Testis (tissue), 3 donors: ENCODE data around the gene HSF2BP. TPM values are rescaled to one million over a fixed set of nuclear protein-coding genes. Genes with fewer than 3 reads are reported as not detected.
"Not testable (repeated sequence)": the region's sequence is repeated elsewhere in the genome, so short reads cannot be mapped to it uniquely, and the experiment has no call there.

Source experiments
- DNase-seq: peaks from one replicate; pipeline ENCODE4 v3.0.0-alpha.2; 2019
- H3K27ac ChIP-seq, 2 donors: fragments of 200-600 bp; sonication (generic); one replicate each; pipeline ENCODE4 v1.5.1; 2019
- H3K27me3 ChIP-seq: fragments of 200-600 bp; sonication (generic); one replicate; pipeline ENCODE4 v1.5.1; 2019
- H3K36me3 ChIP-seq: fragments of 200-600 bp; sonication (generic); one replicate; pipeline ENCODE4 v1.5.1; 2017; ENCODE audit warnings: low read depth; ENCODE audit errors: missing control alignments
- H3K4me1 ChIP-seq: fragments of 200-600 bp; sonication (generic); one replicate; pipeline ENCODE4 v1.5.1; 2019
- H3K4me3 ChIP-seq, 2 donors: fragments of 200-600 bp; sonication (generic); one replicate each; pipeline ENCODE4 v1.5.1; 2017 to 2019
- H3K9me3 ChIP-seq: fragments of 200-600 bp; sonication (generic); one replicate; pipeline ENCODE4 v1.5.1; 2017
- POLR2A ChIP-seq: fragments of 450-650 bp; IDR thresholded peaks from one replicate; pipeline ENCODE4 v1.6.1; 2017; ENCODE audit warnings: antibody characterized with exemption, mild to moderate bottlenecking, moderate library complexity
- WGBS, 2 donors: methylation state at CpG; one replicate each; pipeline ENCODE4 v1.1.5; 2018; 5-methylcytosine and 5-hydroxymethylcytosine counted together
- intact Hi-C: fragments of 100-400 bp; cut with DNase I; formaldehyde crosslinking; loops from one replicate; pipeline ENCODE4 v1.15.1; 2023; ENCODE audit warnings: low total_unique reads
- polyA plus RNA-seq: library from polyadenylated mRNA; stranded (reverse); fragments of 350-450 nt; fragmentation: Illumina TruSeq; extraction: RNeasy Lipid Tissue Mini Kit (QIAGEN cat#74804); gene quantifications from one replicate; pipeline ENCODE4 v1.2.3, GENCODE V29; 2014; ENCODE audit warnings: low read depth, low replicate concordance; ENCODE audit not compliant: insufficient read depth
- total RNA-seq, 2 donors: library from RNA; depleted of rRNA; stranded (reverse); fragments of >200 nt; gene quantifications; one replicate each; pipeline ENCODE4 v1.2.3, GENCODE V29; 2016
- TF ChIP-seq, protein P1 (sequence below), 3 experiments: fragments of 450-650 bp in 2 of 3; fragments of 200-600 bp in 1 of 3; sonication (generic) in 1 of 3; IDR thresholded peaks; one replicate each; pipeline ENCODE4 v1.5.1; 2016 to 2019; ENCODE audit warnings: antibody characterized with exemption in 3 of 3, mild to moderate bottlenecking in 2 of 3, moderate library complexity in 1 of 3

The HSF2BP gene
- total and polyA plus RNA-seq, 3 donors from 2014 or later, result 28.3 to 46.5 (median 36.3) TPM

DNA sequence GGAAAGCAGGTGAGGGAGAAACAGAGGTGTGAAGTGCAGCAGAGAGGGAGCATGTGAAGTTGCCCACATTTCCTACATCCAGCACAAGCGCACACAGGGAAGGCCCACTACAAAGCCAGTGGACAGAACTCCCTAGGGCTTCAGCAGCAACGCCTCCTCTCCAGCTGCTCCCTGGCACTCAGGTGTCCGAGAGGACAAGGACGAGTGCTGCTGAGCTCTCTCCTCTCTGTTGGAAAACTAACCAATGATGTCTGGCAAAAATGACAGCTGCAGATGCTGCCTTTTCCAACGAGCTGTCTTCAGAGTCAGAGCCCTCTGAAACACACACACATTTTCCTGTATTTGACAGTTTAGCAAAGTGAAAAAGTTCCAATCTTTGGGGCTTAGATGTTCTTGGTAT, 86.8 kb downstream of the HSF2BP start:
- WGBS, 2 donors, result 81 to 91% methylated on average over 5 of the region's 5 CpGs
- Histone ChIP-seq H3K4me1 (no peaks in the 10 kb centered on the region), H3K27me3 (no peaks in the 10 kb centered on the region), H3K9me3 (no peaks in the 10 kb centered on the region), H3K27ac (no peak overlapping the region), H3K36me3 (no peaks in the 10 kb centered on the region), H3K4me3 (no peak overlapping the region)
- DNase-seq, result no peak
- no peak for TF ChIP-seq POLR2A
- TF ChIP-seq, protein P1, sequence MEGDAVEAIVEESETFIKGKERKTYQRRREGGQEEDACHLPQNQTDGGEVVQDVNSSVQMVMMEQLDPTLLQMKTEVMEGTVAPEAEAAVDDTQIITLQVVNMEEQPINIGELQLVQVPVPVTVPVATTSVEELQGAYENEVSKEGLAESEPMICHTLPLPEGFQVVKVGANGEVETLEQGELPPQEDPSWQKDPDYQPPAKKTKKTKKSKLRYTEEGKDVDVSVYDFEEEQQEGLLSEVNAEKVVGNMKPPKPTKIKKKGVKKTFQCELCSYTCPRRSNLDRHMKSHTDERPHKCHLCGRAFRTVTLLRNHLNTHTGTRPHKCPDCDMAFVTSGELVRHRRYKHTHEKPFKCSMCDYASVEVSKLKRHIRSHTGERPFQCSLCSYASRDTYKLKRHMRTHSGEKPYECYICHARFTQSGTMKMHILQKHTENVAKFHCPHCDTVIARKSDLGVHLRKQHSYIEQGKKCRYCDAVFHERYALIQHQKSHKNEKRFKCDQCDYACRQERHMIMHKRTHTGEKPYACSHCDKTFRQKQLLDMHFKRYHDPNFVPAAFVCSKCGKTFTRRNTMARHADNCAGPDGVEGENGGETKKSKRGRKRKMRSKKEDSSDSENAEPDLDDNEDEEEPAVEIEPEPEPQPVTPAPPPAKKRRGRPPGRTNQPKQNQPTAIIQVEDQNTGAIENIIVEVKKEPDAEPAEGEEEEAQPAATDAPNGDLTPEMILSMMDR (IDR thresholded peaks at IDR 0.05), result no peak
- intact Hi-C loops, result no loop called here

DNA sequence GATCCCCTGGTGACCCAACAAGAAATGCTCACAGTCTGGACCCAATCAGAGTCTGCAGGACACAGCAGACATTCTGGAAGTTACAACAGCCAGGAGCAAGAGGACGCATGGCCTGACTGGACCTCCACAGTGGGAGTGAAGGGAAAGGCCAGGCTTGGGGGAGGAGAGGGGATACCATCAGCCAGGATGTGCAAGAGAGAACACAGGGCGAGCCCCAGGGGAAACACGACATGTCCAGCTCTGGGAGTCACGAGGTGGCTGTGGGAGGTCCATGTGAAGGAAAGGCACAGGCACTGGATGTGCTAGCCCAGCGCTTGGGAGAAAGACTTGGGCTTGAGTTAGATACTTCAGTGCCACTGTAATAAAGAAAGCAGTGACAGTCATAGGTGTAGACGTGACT, 87.3 kb downstream of the HSF2BP start:
- intact Hi-C loops, result no loop called here
- no peaks in the 10 kb centered on the region for H3K27me3 ChIP-seq
- H3K27ac ChIP-seq, result no peak overlapping the region
- no peaks in the 10 kb centered on the region for H3K36me3 ChIP-seq
- no peaks in the 10 kb centered on the region for H3K4me1 ChIP-seq
- DNase-seq, result no peak
- TF ChIP-seq, protein P1 (IDR thresholded peaks at IDR 0.05), result no peak
- TF ChIP-seq POLR2A, result no peak
- WGBS, 2 donors, result 72 to 78% methylated on average over 6 of the region's 6 CpGs
- no peak overlapping the region for H3K4me3 ChIP-seq
- no peaks in the 10 kb centered on the region for H3K9me3 ChIP-seq

DNA sequence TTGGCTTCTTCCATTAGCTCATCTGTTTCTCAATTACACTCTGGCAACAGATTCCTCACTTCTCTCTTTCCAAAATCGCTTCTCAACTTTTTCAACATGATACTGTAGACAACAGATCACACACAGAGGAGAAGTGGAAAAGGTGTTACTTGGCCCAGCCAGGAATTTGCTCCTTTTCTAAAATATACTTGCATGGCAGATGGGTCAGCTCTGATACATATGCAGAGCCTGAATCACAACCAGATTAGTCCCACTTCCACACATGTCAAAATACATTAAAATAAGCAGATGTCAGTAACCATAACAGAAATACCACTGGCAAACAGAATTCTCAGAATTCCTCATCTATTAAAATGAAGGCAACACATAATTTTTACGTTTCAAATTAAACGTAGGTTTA, 89.1 kb downstream of the HSF2BP start:
- H3K27ac ChIP-seq, intact Hi-C loops, H3K4me1 ChIP-seq, H3K27me3 ChIP-seq, H3K9me3 ChIP-seq, H3K36me3 ChIP-seq, DNase-seq, H3K4me3 ChIP-seq: not testable (repeated sequence)
- no CpG with 5 or more reads among the region's 3 CpGs for WGBS, 2 donors

DNA sequence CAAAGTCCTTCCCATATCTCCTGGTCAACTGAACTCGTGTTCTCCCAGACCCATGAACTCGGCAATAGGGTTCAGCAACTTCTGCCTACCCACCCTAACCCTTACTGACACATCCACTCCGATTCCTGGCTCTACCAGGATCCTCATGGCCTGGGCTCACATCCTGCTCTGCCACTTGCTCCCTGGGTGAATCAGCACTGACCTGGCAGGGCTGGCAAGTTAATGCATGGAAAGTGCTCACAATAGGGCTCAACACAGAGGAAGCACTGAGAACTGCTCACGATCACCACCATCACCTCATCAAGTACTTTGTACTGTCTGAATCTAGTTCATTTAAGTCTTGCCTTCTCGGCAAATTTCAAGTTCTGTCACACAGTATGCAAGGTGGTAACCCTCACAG, 96.8 kb downstream of the HSF2BP start:
- DNase-seq, H3K4me1 ChIP-seq, H3K27ac ChIP-seq, H3K36me3 ChIP-seq, intact Hi-C loops, H3K9me3 ChIP-seq, H3K4me3 ChIP-seq, H3K27me3 ChIP-seq: not testable (repeated sequence)
- WGBS, 2 donors, result no CpG with 5 or more reads among the region's 5 CpGs

DNA sequence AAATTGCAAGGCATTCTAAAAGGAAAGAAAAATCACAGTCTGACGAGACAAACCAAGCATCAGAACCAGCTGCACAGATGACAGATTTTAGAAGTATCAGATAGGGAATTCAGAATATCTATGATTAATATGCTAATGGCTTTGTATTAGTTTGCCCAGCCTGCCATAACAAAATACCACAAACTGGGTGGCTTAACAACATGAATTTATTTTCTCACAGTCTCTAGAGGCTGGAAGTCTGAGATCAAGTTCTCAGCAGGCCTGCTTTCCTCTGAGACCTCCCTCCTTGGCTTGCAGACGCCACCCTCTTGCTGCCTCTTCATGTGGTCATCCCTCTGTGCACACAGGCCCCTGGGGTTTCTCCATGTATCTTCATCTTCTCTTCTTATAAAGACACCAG, 118.7 kb downstream of the HSF2BP start:
- intact Hi-C loops, H3K4me1 ChIP-seq, H3K4me3 ChIP-seq, H3K27ac ChIP-seq, H3K36me3 ChIP-seq, DNase-seq, H3K9me3 ChIP-seq, H3K27me3 ChIP-seq: not testable (repeated sequence)
- no CpG with 5 or more reads among the region's 2 CpGs for WGBS, 2 donors

DNA sequence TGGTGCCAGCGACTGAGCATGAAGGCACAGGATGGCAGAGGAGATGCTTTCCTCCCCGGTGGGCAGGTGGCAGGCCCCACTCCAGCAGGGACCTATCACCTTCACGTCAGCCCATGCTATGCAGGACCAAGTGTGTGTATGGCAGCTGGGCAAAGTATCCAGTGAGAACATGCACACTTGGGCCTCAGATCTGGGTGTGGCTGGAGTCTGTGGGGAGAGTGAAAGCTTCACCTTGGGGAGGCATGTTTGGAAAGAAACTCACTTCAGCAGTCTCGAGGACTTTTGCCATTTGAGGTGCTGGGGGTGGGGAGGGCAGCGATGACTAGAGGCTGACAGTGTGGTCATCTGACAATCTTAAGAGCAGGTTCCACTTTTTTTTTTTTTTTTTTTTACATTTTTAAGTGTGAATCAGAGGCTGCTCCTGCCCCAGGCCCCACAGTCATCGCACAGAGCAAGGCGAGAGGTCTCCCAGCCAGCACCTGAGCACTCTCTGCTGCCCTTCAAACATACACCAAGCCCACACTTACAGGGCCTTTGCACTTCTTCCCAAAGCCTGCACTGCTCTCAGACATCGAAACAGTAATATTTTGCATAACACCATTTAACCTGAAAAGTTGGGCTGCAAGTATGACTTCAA, 136.7 kb downstream of the HSF2BP start:
- H3K27ac ChIP-seq, H3K36me3 ChIP-seq, H3K4me1 ChIP-seq, H3K27me3 ChIP-seq, H3K9me3 ChIP-seq, DNase-seq, intact Hi-C loops, H3K4me3 ChIP-seq: not testable (repeated sequence)
- WGBS, 2 donors, result no CpG with 5 or more reads among the region's 8 CpGs

DNA sequence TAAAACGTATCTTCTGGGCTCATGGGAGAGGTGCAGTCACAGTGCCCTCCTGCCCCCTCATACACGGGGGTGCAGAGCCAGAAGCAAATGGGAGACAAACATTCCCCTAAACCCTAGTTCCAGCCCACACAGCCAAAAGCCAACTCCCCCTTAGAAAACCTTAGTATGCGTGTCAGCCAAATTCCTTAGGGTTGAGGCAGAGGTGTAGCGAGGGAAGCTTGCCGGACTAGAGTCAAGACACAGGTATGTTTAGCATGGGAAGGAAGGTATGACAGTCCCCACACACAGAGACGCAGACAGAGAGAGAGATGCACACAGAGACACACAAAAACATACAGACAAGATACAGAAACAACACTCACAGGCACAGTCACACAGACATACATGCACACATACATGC, 141.6 kb downstream of the HSF2BP start:
- DNase-seq, H3K36me3 ChIP-seq, intact Hi-C loops, H3K4me1 ChIP-seq, H3K4me3 ChIP-seq, H3K9me3 ChIP-seq, H3K27ac ChIP-seq, H3K27me3 ChIP-seq: not testable (repeated sequence)
- WGBS, 2 donors, result no CpG with 5 or more reads among the region's 6 CpGs

DNA sequence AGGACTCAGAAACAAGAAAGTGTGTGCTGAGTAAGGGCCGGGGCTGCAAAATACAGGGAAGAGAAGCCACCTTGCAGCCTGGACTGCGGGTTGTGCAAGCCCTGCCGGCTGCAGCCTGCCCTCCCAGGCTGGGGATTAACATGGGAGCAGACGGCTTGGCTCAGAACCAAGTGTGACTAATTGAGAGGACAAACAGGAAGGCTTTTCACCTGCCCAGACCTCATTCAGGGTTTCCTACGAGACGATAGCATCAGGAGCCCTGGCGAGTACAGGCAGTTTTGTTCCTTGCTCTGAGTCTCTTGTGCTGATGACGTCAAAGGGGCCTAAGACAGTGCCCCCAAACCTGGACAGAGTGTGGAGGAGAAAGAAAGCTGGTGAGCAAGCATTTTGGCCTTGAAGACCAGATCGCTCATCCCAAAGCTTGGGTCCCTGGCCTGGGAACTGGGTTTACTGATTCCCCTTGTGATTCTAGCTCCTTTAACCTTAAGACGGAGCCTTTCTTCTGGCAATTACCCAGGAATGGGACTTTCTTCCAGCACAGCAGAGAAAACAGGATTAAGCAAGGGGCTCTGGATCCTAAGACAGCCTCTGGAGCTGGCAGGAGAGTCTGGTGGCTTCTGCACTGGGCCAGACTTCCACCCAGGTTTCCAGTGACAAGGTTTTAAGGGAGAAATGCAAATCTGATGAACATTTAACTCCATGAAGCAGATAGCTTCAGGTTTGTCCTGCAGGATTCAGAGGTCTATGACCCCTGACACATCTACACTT, 142.2 kb downstream of the HSF2BP start:
- WGBS, 2 donors, result no CpG with 5 or more reads among the region's 10 CpGs

DNA sequence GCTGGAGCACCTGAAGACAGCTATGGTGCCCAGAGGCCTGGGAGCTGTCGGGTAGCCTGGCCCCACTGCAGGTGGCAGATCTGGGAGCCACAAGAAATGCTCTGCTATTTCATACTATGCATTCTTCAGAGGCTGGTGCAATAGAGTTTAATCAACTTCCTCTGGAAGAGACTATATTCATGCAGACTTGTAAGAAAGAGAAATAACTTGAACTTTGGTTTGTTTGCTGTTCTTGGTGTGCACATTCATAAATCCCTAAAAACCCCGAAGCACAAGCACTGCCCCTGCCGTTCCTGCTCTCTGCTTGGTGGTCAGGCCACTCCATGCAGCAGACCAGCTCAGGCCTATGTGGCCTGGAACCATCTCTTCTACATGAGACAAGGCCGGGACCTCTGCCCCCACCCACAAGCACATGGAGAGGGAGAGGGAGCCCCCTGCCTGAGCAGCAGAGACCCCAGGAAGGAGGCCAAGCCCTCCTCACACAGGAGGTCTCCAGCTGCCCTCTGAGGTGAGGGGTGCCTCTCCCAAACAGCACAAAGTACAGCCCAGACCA, 142.9 kb downstream of the HSF2BP start:
- WGBS, 2 donors, result no CpG with 5 or more reads among the region's 4 CpGs
- H3K27ac ChIP-seq, H3K4me3 ChIP-seq, DNase-seq, H3K4me1 ChIP-seq, H3K27me3 ChIP-seq, H3K9me3 ChIP-seq, H3K36me3 ChIP-seq, intact Hi-C loops: not testable (repeated sequence)

More for the DNA sequence above, 142.2 kb downstream of the HSF2BP start:
- H3K4me1 ChIP-seq, H3K27me3 ChIP-seq, H3K36me3 ChIP-seq, H3K9me3 ChIP-seq, H3K4me3 ChIP-seq, H3K27ac ChIP-seq, DNase-seq, intact Hi-C loops: not testable (repeated sequence)

DNA sequence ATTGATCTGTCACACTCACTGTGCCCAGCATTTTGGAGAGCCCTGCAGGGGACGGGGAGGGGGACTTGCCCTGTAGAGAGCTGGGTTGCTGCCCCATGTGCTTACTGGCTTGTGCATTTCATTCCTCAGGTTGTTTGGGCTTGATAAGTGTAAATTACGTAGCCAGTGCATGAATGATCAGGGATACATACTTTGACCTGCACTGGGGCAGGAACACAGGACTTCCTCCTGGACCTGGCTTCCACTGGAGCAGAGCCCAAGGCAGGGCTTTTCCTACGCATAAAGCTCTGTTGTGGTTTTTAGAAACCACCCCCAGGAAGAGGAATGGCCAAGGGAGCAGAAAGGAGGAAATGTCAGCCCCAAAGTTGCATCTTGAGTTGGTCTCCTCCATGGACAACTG, 144.5 kb downstream of the HSF2BP start:
- H3K9me3 ChIP-seq, DNase-seq, intact Hi-C loops, H3K4me3 ChIP-seq, H3K27me3 ChIP-seq, H3K27ac ChIP-seq, H3K4me1 ChIP-seq, H3K36me3 ChIP-seq: not testable (repeated sequence)
- no CpG with 5 or more reads among the region's 3 CpGs for WGBS, 2 donors
